BE2C (cell line): ENCODE results near the gene AHRR.

Source experiments
- DNase-seq: peaks from one replicate; pipeline ENCODE4 v3.0.0-alpha.2; 2020
- H3K27me3 ChIP-seq: fragments of 250-450 bp; sonication (Bioruptor Pico); 2 replicates; pipeline ENCODE4 v1.5.1; 2020; ENCODE audit warnings: mild to moderate bottlenecking
- H3K36me3 ChIP-seq: fragments of 250-450 bp; sonication (Bioruptor Pico); 2 replicates; pipeline ENCODE4 v1.5.1; 2020; ENCODE audit warnings: mild to moderate bottlenecking
- H3K4me1 ChIP-seq: fragments of 250-450 bp; sonication (Bioruptor Pico); 2 replicates; pipeline ENCODE4 v1.5.1; 2020
- H3K4me3 ChIP-seq: 2 replicates; pipeline ENCODE4 v1.5.1; 2011; ENCODE audit warnings: low read depth, low read length
- H3K9me3 ChIP-seq: fragments of 250-450 bp; sonication (Bioruptor Pico); 2 replicates; pipeline ENCODE4 v1.5.1; 2020
- TF ChIP-seq, protein P1 (sequence below): IDR thresholded peaks from 2 replicates; pipeline ENCODE4 v1.5.1; 2012; ENCODE audit warnings: mild to moderate bottlenecking, low read depth, low read length

The AHRR gene

DNA sequence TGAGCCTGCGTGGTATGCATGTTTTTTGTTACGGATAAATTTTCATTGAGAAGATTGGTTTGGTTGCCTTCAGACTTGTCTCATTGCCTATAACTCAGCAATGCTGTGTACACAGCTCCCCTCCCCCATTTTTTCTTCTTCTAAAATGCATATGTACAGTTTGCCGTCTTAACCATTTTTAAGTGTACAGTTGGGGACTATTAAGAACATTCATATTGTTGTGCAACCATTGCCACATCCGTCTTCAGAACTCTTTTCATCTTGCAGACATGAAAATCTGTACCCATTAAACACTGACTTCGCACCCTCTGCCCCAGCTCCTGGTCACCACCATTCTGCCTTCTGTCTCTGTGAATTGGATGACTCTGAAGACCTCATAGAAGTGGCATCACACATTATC lies 127.6 kb downstream of the AHRR start:
- Histone ChIP-seq H3K36me3 (peaks cover 71% of the 10 kb centered on the region), H3K27me3 (no peaks in the 10 kb centered on the region), H3K9me3 (no peaks in the 10 kb centered on the region), H3K4me1 (no peaks in the 10 kb centered on the region), H3K4me3 (no peak overlapping the region)
- no peak for DNase-seq
- TF ChIP-seq, protein P1, sequence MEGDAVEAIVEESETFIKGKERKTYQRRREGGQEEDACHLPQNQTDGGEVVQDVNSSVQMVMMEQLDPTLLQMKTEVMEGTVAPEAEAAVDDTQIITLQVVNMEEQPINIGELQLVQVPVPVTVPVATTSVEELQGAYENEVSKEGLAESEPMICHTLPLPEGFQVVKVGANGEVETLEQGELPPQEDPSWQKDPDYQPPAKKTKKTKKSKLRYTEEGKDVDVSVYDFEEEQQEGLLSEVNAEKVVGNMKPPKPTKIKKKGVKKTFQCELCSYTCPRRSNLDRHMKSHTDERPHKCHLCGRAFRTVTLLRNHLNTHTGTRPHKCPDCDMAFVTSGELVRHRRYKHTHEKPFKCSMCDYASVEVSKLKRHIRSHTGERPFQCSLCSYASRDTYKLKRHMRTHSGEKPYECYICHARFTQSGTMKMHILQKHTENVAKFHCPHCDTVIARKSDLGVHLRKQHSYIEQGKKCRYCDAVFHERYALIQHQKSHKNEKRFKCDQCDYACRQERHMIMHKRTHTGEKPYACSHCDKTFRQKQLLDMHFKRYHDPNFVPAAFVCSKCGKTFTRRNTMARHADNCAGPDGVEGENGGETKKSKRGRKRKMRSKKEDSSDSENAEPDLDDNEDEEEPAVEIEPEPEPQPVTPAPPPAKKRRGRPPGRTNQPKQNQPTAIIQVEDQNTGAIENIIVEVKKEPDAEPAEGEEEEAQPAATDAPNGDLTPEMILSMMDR = no peak

DNA sequence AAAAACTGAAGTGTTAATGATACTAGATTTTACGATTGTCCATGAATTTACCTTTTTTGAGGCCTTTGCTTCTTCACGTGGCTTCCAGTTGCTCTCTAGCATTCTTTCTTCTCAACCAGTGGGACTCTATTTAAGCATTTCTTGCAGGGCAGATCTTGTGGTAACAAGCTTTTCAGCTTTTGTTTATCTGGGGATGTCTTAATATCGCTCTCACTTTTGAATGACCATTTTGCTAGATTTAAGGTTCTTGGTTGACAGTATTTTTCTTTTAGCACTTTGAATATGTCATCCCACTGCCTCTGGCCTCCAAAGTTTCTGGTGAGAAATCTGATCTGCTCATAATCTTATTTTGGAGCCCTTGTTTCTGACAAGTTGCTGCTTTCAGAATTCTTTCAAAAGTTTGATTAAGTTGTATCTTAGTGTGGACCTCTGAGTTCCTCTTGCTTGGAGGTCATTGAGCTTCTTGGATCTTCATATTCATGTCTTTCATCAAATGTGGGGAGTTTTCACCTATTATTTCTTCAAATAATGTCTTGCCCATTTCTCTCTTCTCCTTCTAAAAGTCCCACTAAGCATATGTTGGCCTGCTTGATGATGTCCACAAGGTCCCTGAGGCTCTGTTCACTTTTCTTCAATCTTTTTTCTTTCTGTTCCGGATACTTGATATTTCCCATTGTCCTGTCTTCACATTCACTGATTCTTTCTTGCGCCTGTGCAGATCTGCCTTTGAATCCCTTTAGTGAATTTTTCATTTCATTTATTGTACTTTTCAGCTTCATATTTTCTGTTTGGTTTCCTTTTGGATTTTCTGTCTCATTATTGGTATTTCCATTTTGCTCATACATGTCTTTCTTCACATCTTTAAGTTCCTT lies 130.3 kb downstream of the AHRR start:
- H3K27me3 ChIP-seq = no peaks in the 10 kb centered on the region
- no peak overlapping the region for H3K4me3 ChIP-seq
- H3K4me1 ChIP-seq = no peaks in the 10 kb centered on the region
- TF ChIP-seq, protein P1 = no peak
- H3K9me3 ChIP-seq = no peaks in the 10 kb centered on the region
- peaks cover 84% of the 10 kb centered on the region for H3K36me3 ChIP-seq
- DNase-seq = no peak

DNA sequence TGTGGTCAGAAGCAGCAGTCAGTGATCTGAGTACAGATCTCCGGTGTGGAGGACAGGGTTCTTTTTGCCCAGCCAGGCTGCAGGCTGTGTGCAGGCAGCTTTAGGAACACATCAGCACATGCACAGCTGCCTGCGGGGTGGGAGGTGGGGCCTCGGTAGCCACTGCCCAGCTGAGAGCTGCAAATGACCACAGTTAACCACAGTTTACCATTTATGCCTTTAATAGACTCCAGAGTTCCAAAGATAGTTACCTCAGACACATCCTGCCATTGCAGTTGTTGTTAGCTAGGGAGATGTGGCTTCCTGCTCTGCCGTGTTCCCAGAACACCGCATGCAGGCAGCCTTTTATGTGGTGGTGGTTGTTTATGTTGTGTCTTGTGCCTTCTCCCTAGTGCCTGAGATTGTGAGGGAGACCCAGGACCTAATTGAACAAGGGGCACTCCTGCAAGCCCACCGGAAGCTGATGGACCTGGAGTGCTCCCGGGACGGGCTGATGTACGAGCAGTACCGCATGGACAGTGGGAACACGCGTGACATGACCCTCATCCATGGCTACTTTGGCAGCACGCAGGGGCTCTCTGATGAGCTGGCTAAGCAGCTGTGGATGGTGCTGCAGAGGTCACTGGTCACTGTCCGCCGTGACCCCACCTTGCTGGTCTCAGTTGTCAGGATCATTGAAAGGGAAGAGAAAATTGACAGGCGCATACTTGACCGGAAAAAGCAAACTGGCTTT lies 131.6 kb downstream of the AHRR start:
- Histone ChIP-seq H3K4me1 (no peaks in the 10 kb centered on the region), H3K4me3 (no peak overlapping the region), H3K27me3 (no peaks in the 10 kb centered on the region), H3K36me3 (peaks cover 81% of the 10 kb centered on the region), H3K9me3 (no peaks in the 10 kb centered on the region)
- TF ChIP-seq, protein P1 = no peak
- no peak for DNase-seq

DNA sequence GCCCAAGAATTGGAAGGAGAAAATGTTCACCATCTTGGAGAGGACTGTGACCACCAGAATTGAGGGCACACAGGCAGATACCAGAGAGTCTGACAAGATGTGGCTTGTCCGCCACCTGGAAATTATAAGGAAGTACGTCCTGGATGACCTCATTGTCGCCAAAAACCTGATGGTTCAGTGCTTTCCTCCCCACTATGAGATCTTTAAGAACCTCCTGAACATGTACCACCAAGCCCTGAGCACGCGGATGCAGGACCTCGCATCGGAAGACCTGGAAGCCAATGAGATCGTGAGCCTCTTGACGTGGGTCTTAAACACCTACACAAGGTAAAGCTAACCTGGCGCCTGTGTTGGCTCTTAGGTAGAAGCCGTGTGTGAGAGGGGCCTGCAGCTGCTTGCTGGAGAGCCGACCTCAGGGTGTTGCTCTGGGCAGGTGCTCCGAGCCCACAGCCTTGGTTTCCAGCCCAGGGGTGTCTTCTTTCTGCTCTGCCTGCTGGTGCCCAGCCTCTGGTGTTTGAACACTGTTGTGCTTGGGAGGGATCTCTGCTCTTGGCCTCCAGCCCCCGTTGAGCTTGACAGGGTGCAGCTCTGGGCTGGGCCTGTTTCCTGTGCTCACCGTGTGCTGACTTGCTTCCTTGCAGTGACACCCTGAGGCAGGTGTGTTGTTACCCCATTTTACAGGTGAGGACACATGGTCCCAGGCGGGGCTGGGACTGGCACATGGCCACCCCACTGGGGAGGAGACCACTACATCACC lies 132.4 kb downstream of the AHRR start:
- no peak for DNase-seq
- no peaks in the 10 kb centered on the region for H3K4me1 ChIP-seq
- TF ChIP-seq, protein P1 = no peak
- no peaks in the 10 kb centered on the region for H3K27me3 ChIP-seq
- no peaks in the 10 kb centered on the region for H3K9me3 ChIP-seq
- H3K4me3 ChIP-seq = no peak overlapping the region
- H3K36me3 ChIP-seq = peaks cover 75% of the 10 kb centered on the region

DNA sequence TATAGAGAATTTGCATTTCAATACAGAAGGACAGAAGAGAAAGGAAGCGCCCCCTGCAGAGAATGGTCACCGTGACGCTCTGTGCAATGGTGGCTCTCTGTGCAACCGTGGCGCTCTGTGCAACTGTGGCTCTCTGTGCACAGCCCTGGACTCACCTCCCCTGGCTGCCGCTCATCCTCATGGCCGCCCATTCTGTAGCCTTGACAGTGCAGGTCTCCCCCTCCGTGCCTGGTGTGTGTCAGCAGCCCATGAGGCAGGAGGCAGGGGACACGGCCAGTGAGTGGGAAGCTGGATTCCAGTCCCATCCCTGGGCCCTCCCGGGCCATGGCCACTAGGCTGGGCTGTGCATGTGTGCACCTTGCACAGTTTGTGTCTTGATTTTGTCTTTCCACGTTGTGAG lies 133.4 kb downstream of the AHRR start:
- DNase-seq = no peak
- TF ChIP-seq, protein P1 = no peak
- H3K9me3 ChIP-seq = no peaks in the 10 kb centered on the region
- H3K27me3 ChIP-seq = no peaks in the 10 kb centered on the region
- H3K36me3 ChIP-seq = peaks cover 71% of the 10 kb centered on the region
- H3K4me1 ChIP-seq = no peaks in the 10 kb centered on the region
- H3K4me3 ChIP-seq = no peak overlapping the region
